Measurements from ENCODE around the gene REX1BD. TPM values are rescaled to one million over a fixed set of nuclear protein-coding genes. Genes with fewer than 3 reads are reported as not detected.

REX1BD gene
- polyA plus RNA-seq, 1 experiment = 17.6 TPM

DNA sequence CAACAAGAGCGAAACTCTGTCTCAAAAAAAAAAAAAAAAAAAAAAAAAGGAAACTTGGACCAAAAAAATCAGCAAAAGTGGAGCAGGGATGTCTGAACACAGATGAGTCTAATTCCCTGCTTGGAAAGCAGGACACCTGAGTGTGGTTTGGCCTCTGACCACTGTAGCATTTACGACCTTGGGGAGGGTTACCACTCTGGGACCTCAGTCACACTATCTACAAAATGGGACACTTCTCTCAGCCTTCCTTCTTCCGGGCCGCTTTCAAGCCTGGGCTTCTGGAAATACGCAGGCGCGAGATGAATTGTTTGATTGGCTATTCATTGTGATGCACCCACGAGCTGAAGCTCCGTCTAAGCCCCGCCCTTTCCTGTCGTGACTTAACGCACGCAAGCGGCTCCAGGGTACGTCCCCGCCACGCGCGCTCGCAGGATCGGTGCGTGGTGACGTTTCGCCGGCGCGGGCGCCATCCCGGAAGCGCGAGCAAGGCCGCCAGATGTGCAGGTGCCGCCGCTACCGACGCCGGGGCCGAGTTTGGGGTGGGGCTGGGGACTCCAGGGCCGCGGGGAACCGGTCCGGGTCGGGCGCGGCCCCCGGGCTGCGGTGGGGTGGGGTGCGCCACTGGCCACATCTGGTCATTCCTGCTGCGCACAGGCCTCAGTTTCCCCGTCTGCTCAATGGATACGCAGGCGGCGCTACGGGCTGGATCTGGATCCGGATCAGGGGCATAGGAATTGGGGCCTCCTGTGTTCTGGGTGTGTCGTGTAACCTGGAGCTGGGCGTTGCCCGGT, 31.0 kb upstream of the REX1BD start, which contains the start of gene KXD1:
Gene KXD1 (plus strand): TSS at position 460 of the 791 bp plus-strand sequence. CDS start 4,187 bp downstream, outside the sequence.
- ChIA-PET CTCF (interaction anchor here (0.6 to 0.9 kb wide), 2 partner anchors 32 to 36 kb away, joined by 3 read pairs; no protein-coding TSS in a partner anchor), POLR2A (interaction anchor here (0.6 to 1.6 kb wide), 9 partner anchors 11 to 848 kb away, joined by 3 to 21 read pairs (median 3); partner anchors contain the start of genes ELL, GATAD2A and UBA52)
- no peaks in the 10 kb centered on the region for H3K27me3 ChIP-seq (ENCODE audit: control insufficient read depth, insufficient read depth, low read length)
- peak; percentile 98 for DNase-seq (ENCODE audit: low read depth, low spot score)
- no peak for TF ChIP-seq CTCF (IDR thresholded peaks at IDR 0.05; ENCODE audit: low read depth, low read length)
- no peaks in the 10 kb centered on the region for H3K9me3 ChIP-seq (ENCODE audit: control insufficient read depth, insufficient read depth, low read length)
- H3K27ac ChIP-seq (ENCODE audit: low read depth, low read length) = peak within 1 kb of the TSS; percentile 57
- H3K4me3 ChIP-seq (ENCODE audit: low read depth, low read length) = peak within 1 kb of the TSS; percentile 99

DNA sequence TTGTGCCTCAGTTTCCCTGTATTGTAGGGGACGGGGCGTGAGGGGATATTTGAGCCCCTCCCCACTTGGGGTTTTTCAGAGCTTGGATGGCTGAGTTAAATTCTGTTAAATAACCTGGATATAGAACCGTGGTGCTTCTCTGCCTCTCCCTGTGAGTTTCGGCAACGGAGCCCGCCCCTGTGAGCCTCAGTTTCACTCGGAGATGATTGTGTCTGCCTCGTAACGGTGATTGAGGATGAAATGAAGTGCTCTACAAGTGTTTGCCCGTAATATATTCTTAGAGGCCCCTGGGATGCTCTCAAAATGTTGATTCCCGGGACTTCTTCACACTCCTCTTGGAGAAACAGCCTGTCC, 30.4 kb upstream of the REX1BD start:
- H3K27ac ChIP-seq (ENCODE audit: low read depth, low read length) = peak overlapping the region; percentile 57
- no peaks in the 10 kb centered on the region for H3K9me3 ChIP-seq (ENCODE audit: control insufficient read depth, insufficient read depth, low read length)
- ChIA-PET POLR2A (interaction anchor here (1.0 to 1.6 kb wide), 3 partner anchors 13 to 99 kb away, joined by 3 to 21 read pairs (median 10); partner anchors contain the start of genes ELL and UBA52), CTCF (interaction anchor here (0.6 kb wide), 2 partner anchors 29 to 31 kb away, joined by 3 to 4 read pairs; no protein-coding TSS in a partner anchor)
- H3K27me3 ChIP-seq (ENCODE audit: control insufficient read depth, insufficient read depth, low read length) = no peaks in the 10 kb centered on the region
- H3K4me3 ChIP-seq (ENCODE audit: low read depth, low read length) = peak overlapping the region; percentile 99
- DNase-seq (ENCODE audit: low read depth, low spot score) = no peak
- no peak for TF ChIP-seq CTCF (IDR thresholded peaks at IDR 0.05; ENCODE audit: low read depth, low read length)

DNA sequence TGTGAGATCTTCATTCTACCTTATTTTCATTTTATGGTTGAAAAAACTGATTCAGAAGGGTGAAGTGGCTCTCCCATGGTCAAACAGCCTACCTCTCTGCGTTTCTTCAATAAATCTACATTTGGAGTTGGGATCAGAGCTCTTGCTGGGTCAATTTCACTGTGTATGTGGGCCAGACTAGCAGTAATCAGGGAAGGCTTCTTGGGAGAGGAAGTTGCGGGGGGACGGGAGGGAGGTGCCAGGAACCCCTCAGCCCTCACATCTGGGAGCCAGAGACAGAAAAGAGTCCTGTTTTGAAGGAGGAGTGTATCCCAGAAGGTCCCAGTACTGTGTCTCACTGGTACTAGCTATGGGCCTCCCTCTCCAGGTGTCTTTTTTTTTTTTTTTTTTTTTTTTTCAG, 30.0 kb upstream of the REX1BD start:
- Histone ChIP-seq H3K9me3 (ENCODE audit: control insufficient read depth, insufficient read depth, low read length) (no peaks in the 10 kb centered on the region), H3K4me3 (ENCODE audit: low read depth, low read length) (peak overlapping the region; percentile 99), H3K27ac (ENCODE audit: low read depth, low read length) (peak overlapping the region; percentile 0), H3K27me3 (ENCODE audit: control insufficient read depth, insufficient read depth, low read length) (no peaks in the 10 kb centered on the region)
- no peak for DNase-seq (ENCODE audit: low read depth, low spot score)
- POLR2A ChIA-PET = interaction anchor here (0.7 to 1.6 kb wide), 3 partner anchors 13 to 487 kb away, joined by 9 to 21 read pairs (median 10); partner anchors contain the start of genes ELL and UBA52
- no peak for TF ChIP-seq CTCF (IDR thresholded peaks at IDR 0.05; ENCODE audit: low read depth, low read length)
- CTCF ChIA-PET = interaction anchor here (0.6 kb wide), 1 partner anchor 29 kb away, joined by 4 read pairs; no protein-coding TSS in a partner anchor

GRCh38 chr19:18559685-18560084, 28.9 kb upstream of the REX1BD start:
- no peak overlapping the region for H3K4me3 ChIP-seq (ENCODE audit: low read depth, low read length)
- no peak for TF ChIP-seq CTCF (IDR thresholded peaks at IDR 0.05; ENCODE audit: low read depth, low read length)
- DNase-seq (ENCODE audit: low read depth, low spot score) = no peak
- H3K9me3 ChIP-seq (ENCODE audit: control insufficient read depth, insufficient read depth, low read length) = no peaks in the 10 kb centered on the region
- POLR2A ChIA-PET = no interaction called here
- no peaks in the 10 kb centered on the region for H3K27me3 ChIP-seq (ENCODE audit: control insufficient read depth, insufficient read depth, low read length)
- CTCF ChIA-PET = interaction anchor here (0.6 kb wide), 1 partner anchor 104 kb away, joined by 3 read pairs; no protein-coding TSS in a partner anchor
- no peak overlapping the region for H3K27ac ChIP-seq (ENCODE audit: low read depth, low read length)

DNA sequence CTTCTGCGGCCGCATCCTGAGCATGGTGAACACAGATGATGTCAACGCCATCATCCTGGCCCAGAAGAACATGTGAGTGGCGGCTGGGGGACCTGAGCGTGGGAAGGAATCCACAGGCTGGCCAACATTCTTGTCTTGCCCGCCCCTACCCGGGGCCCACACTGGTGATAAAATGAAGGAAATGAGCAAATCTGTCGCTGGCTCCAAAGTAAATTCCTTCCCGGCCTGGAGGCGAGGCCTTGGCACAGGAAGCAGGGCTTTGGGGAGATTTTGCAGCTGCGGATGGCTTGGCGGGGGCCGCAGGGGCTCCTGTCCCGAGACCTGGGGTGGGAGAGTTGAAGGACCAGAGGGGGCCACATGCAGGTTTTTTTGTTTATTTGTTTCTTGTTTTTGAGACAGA, 26.5 kb upstream of the REX1BD start:
- H3K4me3 ChIP-seq (ENCODE audit: low read depth, low read length) = no peak overlapping the region
- no peaks in the 10 kb centered on the region for H3K9me3 ChIP-seq (ENCODE audit: control insufficient read depth, insufficient read depth, low read length)
- peak overlapping the region; percentile 39 for H3K27ac ChIP-seq (ENCODE audit: low read depth, low read length)
- DNase-seq (ENCODE audit: low read depth, low spot score) = no peak
- TF ChIP-seq CTCF (IDR thresholded peaks at IDR 0.05; ENCODE audit: low read depth, low read length) = no peak
- H3K27me3 ChIP-seq (ENCODE audit: control insufficient read depth, insufficient read depth, low read length) = no peaks in the 10 kb centered on the region
- ChIA-PET POLR2A (no interaction called here), CTCF (no interaction called here)

All from AG04450 (cell line).